D721Med (cell line): ENCODE data around the gene SLC25A44.

ENCODE experiments used
- DNase-seq: peaks from one replicate; pipeline ENCODE4 v3.0.0; 2011; ENCODE audit warnings: low spot score; ENCODE audit not compliant: insufficient read length
- FAIRE-seq: peaks from 2 replicates; lab custom pipeline; 2011; peaks lifted over from hg19 to GRCh38; lab: Jason Lieb, UNC
- CTCF ChIP-seq: IDR thresholded peaks from 2 replicates; pipeline ENCODE4 v1.5.1; 2012; ENCODE audit warnings: mild to moderate bottlenecking, control low read depth; ENCODE audit not compliant: insufficient read depth; ENCODE audit errors: missing control alignments

The SLC25A44 gene

DNA sequence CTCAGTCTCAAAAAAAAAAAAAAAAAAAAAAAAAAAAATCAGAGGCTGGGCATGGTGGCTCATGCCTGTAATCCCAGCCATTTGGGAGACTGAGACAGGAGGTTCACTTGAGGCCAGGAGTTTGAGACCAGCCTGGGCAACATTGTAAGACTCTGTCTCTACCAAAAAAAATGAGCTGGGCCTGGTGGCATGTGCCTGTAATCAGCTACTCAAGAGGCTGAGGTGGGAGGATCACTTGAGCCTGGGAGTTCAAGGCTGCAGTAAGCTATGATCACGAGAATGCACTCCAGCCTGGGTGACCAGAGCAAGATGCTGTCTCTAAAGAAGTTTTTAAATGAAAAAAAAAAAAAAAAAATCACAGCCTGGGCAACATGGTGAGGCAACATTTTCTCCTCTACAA lies 30.2 kb upstream of the SLC25A44 start:
- no peak for FAIRE-seq
- TF ChIP-seq CTCF = no peak
- no peak for DNase-seq

GRCh38 chr1:156164125-156164831 lies 29.6 kb upstream of the SLC25A44 start:
- TF ChIP-seq CTCF = no peak
- FAIRE-seq (no peak), DNase-seq (no peak)

- DNase-seq (peak; percentile 3), FAIRE-seq (no peak)
- TF ChIP-seq CTCF = no peak
Measured at GRCh38 chr1:156165083-156165482, 28.8 kb upstream of the SLC25A44 start.

DNA sequence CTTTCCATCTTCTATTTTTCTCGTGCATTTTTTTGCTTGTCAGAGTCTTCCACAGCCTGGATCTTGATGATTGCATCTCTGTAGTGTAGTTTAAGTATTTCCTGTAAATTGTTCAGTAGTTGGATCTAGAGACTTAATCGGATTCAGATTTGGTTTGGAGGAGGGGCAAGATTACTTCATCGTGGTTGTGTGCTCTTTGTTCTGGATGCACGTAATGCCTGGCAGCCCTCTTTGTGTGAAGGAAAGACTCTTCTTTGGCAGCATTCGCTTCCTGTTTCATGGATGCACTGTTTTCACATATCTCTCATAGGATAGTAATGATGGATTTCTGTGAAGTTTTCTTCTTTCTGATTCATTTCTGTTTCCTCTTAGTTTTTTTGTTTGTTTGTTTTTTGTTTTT lies 26.4 kb upstream of the SLC25A44 start:
- DNase-seq = peak; percentile 10
- no peak for FAIRE-seq
- TF ChIP-seq CTCF = no peak

DNA sequence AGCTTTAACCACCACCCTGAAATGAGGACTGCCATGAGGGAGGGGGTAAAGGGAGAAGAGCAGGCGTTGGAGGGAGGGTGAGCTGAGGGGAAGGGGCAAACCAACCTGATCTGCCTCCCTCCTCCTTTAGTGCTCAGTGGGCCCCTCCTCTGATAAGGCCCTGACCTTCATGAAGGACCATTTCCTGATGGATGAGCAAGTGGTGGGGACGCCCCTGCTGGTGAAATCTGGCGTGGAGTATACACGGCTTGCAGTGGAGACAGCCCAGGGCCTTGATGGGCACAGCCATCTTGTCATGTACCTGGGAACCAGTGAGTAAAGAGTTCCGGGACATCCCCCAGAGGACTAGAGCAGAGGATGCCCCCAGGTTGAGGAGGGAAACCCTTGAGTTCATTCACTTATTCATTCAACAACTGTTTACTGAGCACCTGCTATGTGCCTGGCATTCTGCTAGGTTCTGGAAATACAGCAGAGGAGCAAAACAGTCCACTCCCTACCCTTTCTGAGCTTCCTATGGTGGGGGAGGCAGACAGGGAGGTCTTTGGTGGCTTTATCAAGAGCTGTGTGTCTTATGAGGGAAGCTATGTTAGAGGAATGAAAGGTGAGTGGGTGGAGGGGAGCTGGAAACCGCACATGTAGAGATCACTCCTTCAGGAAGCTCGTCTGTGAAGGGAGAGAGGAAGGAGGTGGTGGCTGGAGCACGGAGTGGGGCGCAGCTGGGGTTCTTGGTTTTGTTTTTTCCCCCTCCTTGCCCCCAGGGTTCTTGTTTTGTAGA lies 21.0 kb upstream of the SLC25A44 start:
- TF ChIP-seq CTCF = no peak
- FAIRE-seq = no peak
- peak; percentile 15 for DNase-seq

DNA sequence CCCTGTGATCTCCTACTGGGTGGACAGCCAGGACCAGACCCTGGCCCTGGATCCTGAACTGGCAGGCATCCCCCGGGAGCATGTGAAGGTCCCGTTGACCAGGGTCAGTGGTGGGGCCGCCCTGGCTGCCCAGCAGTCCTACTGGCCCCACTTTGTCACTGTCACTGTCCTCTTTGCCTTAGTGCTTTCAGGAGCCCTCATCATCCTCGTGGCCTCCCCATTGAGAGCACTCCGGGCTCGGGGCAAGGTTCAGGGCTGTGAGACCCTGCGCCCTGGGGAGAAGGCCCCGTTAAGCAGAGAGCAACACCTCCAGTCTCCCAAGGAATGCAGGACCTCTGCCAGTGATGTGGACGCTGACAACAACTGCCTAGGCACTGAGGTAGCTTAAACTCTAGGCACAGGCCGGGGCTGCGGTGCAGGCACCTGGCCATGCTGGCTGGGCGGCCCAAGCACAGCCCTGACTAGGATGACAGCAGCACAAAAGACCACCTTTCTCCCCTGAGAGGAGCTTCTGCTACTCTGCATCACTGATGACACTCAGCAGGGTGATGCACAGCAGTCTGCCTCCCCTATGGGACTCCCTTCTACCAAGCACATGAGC lies 17.2 kb upstream of the SLC25A44 start:
- FAIRE-seq (no peak), DNase-seq (peak; percentile 15)
- TF ChIP-seq CTCF = no peak
